Small intestine (tissue), 7 donors: Measurements from ENCODE around the gene KIAA0930. TPM values are rescaled to one million over a fixed set of nuclear protein-coding genes. Genes with fewer than 3 reads are reported as not detected.

Source experiments
- DNase-seq, 2 donors: peaks; one replicate each; pipeline versions ENCODE4 v3.0.0 to v3.0.0-alpha.2; 2013
- FAIRE-seq: peaks from 2 replicates; lab custom pipeline; 2012; peaks lifted over from hg19 to GRCh38; lab: Jason Lieb, UNC
- H3K27ac ChIP-seq, 3 donors: one replicate each; pipeline ENCODE4 v1.5.1; 2013; ENCODE audit warnings: low read length in 2 of 3, mild to moderate bottlenecking in 2 of 3, control low read depth in 1 of 3, inconsistent platforms in 1 of 3, low read depth in 1 of 3, moderate library complexity in 1 of 3
- H3K27me3 ChIP-seq, 3 donors: one replicate each; pipeline ENCODE4 v1.6.1; 2013; ENCODE audit warnings: low read length in 3 of 3, inconsistent platforms in 1 of 3; ENCODE audit not compliant: control insufficient read depth in 3 of 3, insufficient read depth in 3 of 3
- H3K36me3 ChIP-seq, 3 donors: one replicate each; pipeline ENCODE4 v1.6.1; 2013; ENCODE audit warnings: low read length in 3 of 3, inconsistent platforms in 1 of 3, low read depth in 1 of 3, mild to moderate bottlenecking in 1 of 3, moderate library complexity in 1 of 3; ENCODE audit not compliant: control insufficient read depth in 3 of 3, insufficient read depth in 2 of 3
- H3K4me1 ChIP-seq, 3 donors: one replicate each; pipeline ENCODE4 v1.6.1; 2013; ENCODE audit warnings: low read length in 2 of 3, inconsistent platforms in 1 of 3, low read depth in 1 of 3, mild to moderate bottlenecking in 1 of 3, moderate library complexity in 1 of 3; ENCODE audit not compliant: control insufficient read depth in 3 of 3, insufficient read depth in 2 of 3
- H3K4me3 ChIP-seq, 3 donors: one replicate each; pipeline ENCODE4 v1.5.1; 2013; ENCODE audit warnings: low read length in 3 of 3, control low read depth in 1 of 3, inconsistent platforms in 1 of 3, low read depth in 1 of 3, mild to moderate bottlenecking in 1 of 3, moderate library complexity in 1 of 3
- H3K9me3 ChIP-seq, 2 donors: one replicate each; pipeline ENCODE4 v1.6.1; 2013; ENCODE audit warnings: low read depth in 1 of 2, low read length in 1 of 2; ENCODE audit not compliant: control insufficient read depth in 2 of 2, insufficient read depth in 1 of 2
- WGBS, 3 donors: extraction: QIAGEN DNeasy Blood & Tissue Kit; methylation state at CpG; one replicate each; pipeline ENCODE4 v1.1.7; 2013; 5-methylcytosine and 5-hydroxymethylcytosine counted together
- polyA plus RNA-seq, 4 donors: library from polyadenylated mRNA; stranded (reverse) in 3 of 4; unstranded in 1 of 4; fragments of 200-250 nt in 3 of 4; fragments of 120-200 nt in 1 of 4; gene quantifications; one replicate each; pipeline versions ENCODE4 v1.2.1 to v1.2.3, GENCODE V29; 2013
- donor health status: healthy with polysubstance abuse.
- donor health status: control.
- donor health status: control.
- donor health status: Bipolar disorder and iron deficiency.
- donor health status: healthy.

The KIAA0930 gene
- polyA plus RNA-seq, 4 donors: 19.3 to 29.0 (median 26.0) TPM

DNA sequence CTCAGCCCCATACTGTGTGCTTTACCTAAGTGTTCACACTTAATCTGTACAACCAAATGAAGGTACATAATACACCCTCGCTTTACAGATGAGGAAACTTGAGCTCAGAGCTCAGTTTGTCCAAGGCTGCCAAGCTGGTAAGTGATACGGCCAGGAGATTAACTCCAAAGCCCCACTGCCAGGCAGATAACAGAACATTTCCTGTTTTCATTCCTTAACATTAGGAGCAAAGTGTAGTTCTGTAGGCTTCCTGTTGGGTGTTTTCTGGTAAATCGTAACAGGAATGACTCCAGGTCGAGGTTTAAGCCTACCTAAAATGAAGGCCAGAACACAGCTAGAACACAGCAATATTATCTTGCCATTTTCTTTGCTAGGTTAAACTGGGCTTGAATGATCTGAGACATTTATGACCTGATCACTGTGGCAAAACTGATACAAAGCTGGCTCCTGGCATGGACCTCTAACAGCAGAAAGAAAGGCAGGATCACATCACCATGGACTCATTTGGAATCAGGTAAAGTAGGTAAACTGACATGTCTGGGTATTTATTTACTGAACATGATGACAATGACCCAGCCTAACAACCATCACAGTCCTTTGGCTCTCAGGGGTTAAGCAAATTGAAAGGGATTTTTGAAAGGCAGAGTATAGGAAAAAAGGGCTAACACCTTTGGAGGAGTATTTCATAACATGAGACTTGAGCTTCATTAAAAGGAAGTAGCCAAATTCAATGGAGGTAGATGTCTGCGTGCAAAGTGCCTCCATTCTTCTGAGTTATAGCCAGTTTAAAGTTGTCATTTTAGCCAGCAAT, 80.8 kb downstream of the KIAA0930 start:
- WGBS, 3 donors: 20 to 43% (median 39%) methylated on average over 5 of the region's 5 CpGs
- H3K4me3 ChIP-seq: no peak overlapping the region
- no peak for FAIRE-seq
- H3K27me3 ChIP-seq: no peaks in the 10 kb centered on the region
- peak; percentile 66 to 90 for DNase-seq
- no peaks in the 10 kb centered on the region for H3K9me3 ChIP-seq
- peak overlapping the region; percentile 12 to 89 (median 88) for H3K27ac ChIP-seq
- peaks cover 2 to 12% (median 7%) of the 10 kb centered on the region in 3 donors for H3K4me1 ChIP-seq
- H3K36me3 ChIP-seq: peaks cover 0 to 7% (median 3%) of the 10 kb centered on the region in 3 donors

- Histone ChIP-seq H3K4me1 (peaks cover 2 to 9% (median 7%) of the 10 kb centered on the region in 3 donors), H3K4me3 (no peak overlapping the region), H3K36me3 (peaks cover 0 to 7% (median 3%) of the 10 kb centered on the region in 3 donors), H3K27me3 (no peaks in the 10 kb centered on the region), H3K27ac (no peak overlapping the region), H3K9me3 (no peaks in the 10 kb centered on the region)
- DNase-seq (no peak), FAIRE-seq (no peak)
- 75 to 89% (median 84%) methylated on average over 3 of the region's 3 CpGs for WGBS, 3 donors
These were observed 82.8 kb downstream of the KIAA0930 start for GRCh38 chr22:45157907-45158306.

- Histone ChIP-seq H3K4me3 (no peak overlapping the region), H3K9me3 (no peaks in the 10 kb centered on the region), H3K36me3 (peaks cover 0 to 7% (median 3%) of the 10 kb centered on the region in 3 donors), H3K27me3 (no peaks in the 10 kb centered on the region), H3K27ac (no peak overlapping the region), H3K4me1 (peaks cover 2 to 8% (median 6%) of the 10 kb centered on the region in 3 donors)
- FAIRE-seq: no peak
- WGBS, 3 donors: 81 to 86% (median 84%) methylated on average over 9 of the region's 9 CpGs
- no peak for DNase-seq
These were observed 85.4 kb downstream of the KIAA0930 start for GRCh38 chr22:45155050-45155840.

- H3K27ac ChIP-seq: no peak overlapping the region
- no peaks in the 10 kb centered on the region for H3K9me3 ChIP-seq
- peaks cover 2 to 4% (median 3%) of the 10 kb centered on the region in 3 donors for H3K4me1 ChIP-seq
- WGBS, 3 donors: 78 to 89% (median 87%) methylated on average over 3 of the region's 3 CpGs
- FAIRE-seq: no peak
- H3K36me3 ChIP-seq: peaks cover 0 to 7% (median 3%) of the 10 kb centered on the region in 3 donors
- H3K27me3 ChIP-seq: no peaks in the 10 kb centered on the region
- DNase-seq: peak in 1 of 2 donors; percentile 53
- H3K4me3 ChIP-seq: no peak overlapping the region
These were observed 86.3 kb downstream of the KIAA0930 start for GRCh38 chr22:45154383-45154782.

GRCh38 chr22:45151503-45151902, 89.2 kb downstream of the KIAA0930 start:
- no peak overlapping the region for H3K4me3 ChIP-seq
- no peaks in the 10 kb centered on the region for H3K9me3 ChIP-seq
- H3K27me3 ChIP-seq: no peaks in the 10 kb centered on the region
- no peak overlapping the region for H3K27ac ChIP-seq
- DNase-seq: no peak
- H3K4me1 ChIP-seq: no peaks in the 10 kb centered on the region
- no peak for FAIRE-seq
- H3K36me3 ChIP-seq: no peaks in the 10 kb centered on the region
- WGBS, 3 donors: 78 to 93% (median 92%) methylated on average over 6 of the region's 6 CpGs

DNA sequence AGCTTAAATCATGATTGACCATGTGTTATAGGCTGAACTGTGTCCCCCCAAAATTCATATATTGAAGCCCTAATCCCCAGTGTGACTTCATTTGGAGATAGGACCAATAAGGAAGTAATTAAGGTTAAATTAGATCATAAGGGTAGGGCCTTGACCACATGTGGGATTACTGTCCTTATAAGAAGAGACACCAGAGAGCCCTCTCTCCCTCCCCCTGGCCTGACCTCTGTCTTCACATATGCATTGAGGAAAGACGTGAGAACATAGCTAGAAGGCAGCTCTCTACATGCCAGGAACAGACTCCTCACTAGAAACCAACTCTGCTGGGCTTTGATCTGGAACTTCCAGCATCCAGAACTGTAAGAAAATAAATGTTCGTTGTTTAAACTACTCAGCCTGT, 90.6 kb downstream of the KIAA0930 start:
- Histone ChIP-seq H3K4me1 (no peaks in the 10 kb centered on the region), H3K36me3 (no peaks in the 10 kb centered on the region), H3K9me3 (no peaks in the 10 kb centered on the region), H3K27ac (no peak overlapping the region), H3K4me3 (no peak overlapping the region), H3K27me3 (no peaks in the 10 kb centered on the region)
- FAIRE-seq: no peak
- peak in 1 of 2 donors; percentile 21 for DNase-seq
- 40 to 62% (median 45%) methylated on average over 2 of the region's 2 CpGs for WGBS, 3 donors

DNA sequence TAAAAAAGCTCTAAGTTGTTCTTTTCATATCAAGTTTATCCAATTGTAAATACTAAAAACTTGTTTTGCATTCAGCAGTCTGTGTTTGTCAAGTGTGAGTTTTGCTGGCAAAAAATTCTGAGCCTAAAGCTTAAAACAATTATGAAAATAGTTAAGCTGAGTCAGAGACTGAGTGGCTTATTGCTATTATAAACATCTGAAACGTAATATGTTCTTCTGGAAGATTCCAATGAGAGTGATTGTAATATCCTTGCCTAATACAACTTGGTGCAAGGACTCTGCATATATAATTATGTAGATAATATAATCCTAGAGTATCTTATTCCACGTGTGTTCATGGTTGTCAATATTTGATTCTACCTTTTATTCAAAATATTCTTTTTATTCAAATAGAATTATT, 91.0 kb downstream of the KIAA0930 start:
- Histone ChIP-seq H3K4me3 (no peak overlapping the region), H3K9me3 (no peaks in the 10 kb centered on the region), H3K27ac (no peak overlapping the region), H3K4me1 (no peaks in the 10 kb centered on the region), H3K36me3 (no peaks in the 10 kb centered on the region), H3K27me3 (no peaks in the 10 kb centered on the region)
- FAIRE-seq (no peak), DNase-seq (no peak)
- WGBS, 3 donors: 76 to 92% (median 77%) methylated on average over 2 of the region's 2 CpGs

- Histone ChIP-seq H3K9me3 (peaks cover 0 to 4% of the 10 kb centered on the region in 2 donors), H3K36me3 (no peaks in the 10 kb centered on the region), H3K4me1 (no peaks in the 10 kb centered on the region), H3K4me3 (no peak overlapping the region), H3K27me3 (no peaks in the 10 kb centered on the region), H3K27ac (no peak overlapping the region)
- WGBS, 3 donors: 56 to 86% (median 72%) methylated on average over 1 of the region's 1 CpG
- no peak for DNase-seq
- FAIRE-seq: no peak
These were observed 95.8 kb downstream of the KIAA0930 start for GRCh38 chr22:45144916-45145315.
